Hematopoietic multipotent progenitor cell (in vitro differentiated cells): ENCODE measurements around the gene TWF2. TPM values are rescaled to one million over a fixed set of nuclear protein-coding genes. Genes with fewer than 3 reads are reported as not detected.
"Not testable (repeated sequence)": the region's sequence is repeated elsewhere in the genome, so short reads cannot be mapped to it uniquely, and the experiment has no call there.

Source experiments
- DNase-seq, 3 donors: peaks; one replicate each; pipeline ENCODE4 v3.0.0-alpha.2; 2011 to 2015; ENCODE audit warnings: low read depth in 2 of 3, low spot score in 2 of 3
- total RNA-seq: library from RNA; depleted of rRNA; stranded (reverse); fragments of >200 nt; gene quantifications from one replicate; pipeline ENCODE4 v1.2.3, GENCODE V29; 2012

The TWF2 gene
- 157 TPM for total RNA-seq

- peak; percentile 80 to 86 (median 85) for DNase-seq
Measured at GRCh38 chr3:52238761-52239701, at the start of gene TWF2. TSS of gene TWF2 (minus strand) at chr3:52239158. CDS start at chr3:52239016, 142 bp downstream.

GRCh38 chr3:52288674-52289073 is 49.7 kb upstream of the TWF2 start:
- no peak for DNase-seq

GRCh38 chr3:52286777-52287110 is 47.8 kb upstream of the TWF2 start:
- DNase-seq: no peak

GRCh38 chr3:52284051-52284450 is 45.1 kb upstream of the TWF2 start:
- not testable (repeated sequence) for DNase-seq

GRCh38 chr3:52283306-52283705 is 44.3 kb upstream of the TWF2 start:
- no peak for DNase-seq

DNA sequence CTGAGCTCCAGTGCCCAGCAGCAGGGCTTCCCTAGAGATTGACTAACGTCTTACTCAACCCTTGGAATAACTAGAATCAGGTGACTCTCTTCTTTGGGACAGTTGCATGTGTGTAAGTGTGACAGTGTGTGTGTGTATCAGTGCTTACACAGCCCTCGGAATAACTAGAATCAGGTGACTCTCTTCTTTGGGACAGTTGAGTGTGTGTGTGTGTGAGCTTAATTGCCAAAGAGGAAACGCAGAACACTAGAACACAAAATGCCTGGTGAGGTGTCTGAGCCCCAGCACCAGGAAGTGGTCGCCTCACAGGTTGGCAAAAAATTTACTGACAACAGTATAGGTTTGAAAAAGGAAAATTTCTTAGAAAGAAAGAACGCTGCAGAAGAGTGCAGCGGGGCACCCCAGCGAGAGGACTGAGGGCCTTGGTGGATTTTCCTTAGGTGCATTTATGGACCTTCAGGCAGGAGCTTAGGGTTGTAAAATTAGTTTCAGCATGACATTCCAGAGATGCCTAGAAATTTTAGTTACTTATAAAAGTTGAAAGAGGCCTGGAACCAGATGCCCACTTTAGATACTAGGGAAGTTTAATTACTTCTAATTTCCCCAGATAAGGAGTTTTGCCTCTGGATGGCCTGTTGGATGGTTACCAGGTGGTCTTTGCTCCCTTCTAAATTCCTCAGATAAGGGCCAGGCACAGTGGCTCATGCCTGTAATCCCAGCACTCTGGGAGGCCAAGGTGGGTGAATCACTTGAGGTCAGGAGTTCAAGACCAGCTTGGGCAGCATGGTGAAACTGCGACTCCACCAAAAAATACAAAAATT is 43.2 kb upstream of the TWF2 start:
- peak in 1 of 3 donors; percentile 46 for DNase-seq

GRCh38 chr3:52280050-52280461 is 41.1 kb upstream of the TWF2 start:
- DNase-seq: no peak

- DNase-seq: no peak
Measured at GRCh38 chr3:52279596-52279995, 40.6 kb upstream of the TWF2 start.

DNA sequence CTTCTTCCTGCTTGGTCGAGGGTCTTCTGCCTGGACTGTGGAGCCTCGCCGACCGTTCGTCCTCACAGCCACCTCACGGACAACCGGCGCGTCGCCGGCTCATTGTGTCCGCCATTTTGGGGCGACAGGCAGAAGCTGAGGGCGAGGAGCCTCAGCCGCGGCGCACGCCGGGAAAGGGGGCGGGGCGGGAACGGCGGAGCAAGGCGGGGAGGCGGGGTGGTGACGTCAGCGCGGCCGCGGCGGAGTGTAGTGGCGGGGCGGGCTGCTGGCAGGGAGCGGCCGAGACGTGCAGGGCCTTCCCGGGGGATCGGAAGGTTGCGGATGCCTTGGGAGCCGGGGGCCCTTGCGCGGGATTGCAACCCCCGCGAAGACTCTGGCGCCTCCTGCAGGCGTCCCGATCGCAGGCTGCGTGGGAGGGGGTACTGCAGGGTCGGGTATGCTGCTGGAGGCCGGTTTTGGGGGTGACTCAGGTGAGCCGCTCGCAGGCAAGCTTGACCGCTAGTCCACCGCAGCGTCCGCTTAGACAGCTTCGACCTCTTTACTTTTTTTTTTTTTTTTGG is 39.6 kb upstream of the TWF2 start, which contains the start of gene WDR82:
WDR82 (minus strand) TSS at position 140 of the 560 bp plus-strand sequence. CDS start 288 bp downstream, outside the sequence.
- peak; percentile 91 to 93 (median 93) for DNase-seq

- peak; percentile 47 to 71 (median 67) for DNase-seq
Measured at GRCh38 chr3:52277972-52278509, 39.1 kb upstream of the TWF2 start.

GRCh38 chr3:52277071-52277964 is 38.4 kb upstream of the TWF2 start:
- peak in 1 of 3 donors; percentile 65 for DNase-seq

GRCh38 chr3:52274781-52275180 is 35.8 kb upstream of the TWF2 start:
- not testable (repeated sequence) for DNase-seq

- no peak for DNase-seq
Measured at GRCh38 chr3:52272831-52273230, 33.9 kb upstream of the TWF2 start.

- not testable (repeated sequence) for DNase-seq
Measured at GRCh38 chr3:52272172-52272571, 33.2 kb upstream of the TWF2 start.

- DNase-seq: peak in 1 of 3 donors; percentile 29
Measured at GRCh38 chr3:52270252-52270754, 31.3 kb upstream of the TWF2 start.

GRCh38 chr3:52269776-52270175 is 30.8 kb upstream of the TWF2 start:
- no peak for DNase-seq

- DNase-seq: no peak
Measured at GRCh38 chr3:52268036-52268435, 29.1 kb upstream of the TWF2 start.

DNA sequence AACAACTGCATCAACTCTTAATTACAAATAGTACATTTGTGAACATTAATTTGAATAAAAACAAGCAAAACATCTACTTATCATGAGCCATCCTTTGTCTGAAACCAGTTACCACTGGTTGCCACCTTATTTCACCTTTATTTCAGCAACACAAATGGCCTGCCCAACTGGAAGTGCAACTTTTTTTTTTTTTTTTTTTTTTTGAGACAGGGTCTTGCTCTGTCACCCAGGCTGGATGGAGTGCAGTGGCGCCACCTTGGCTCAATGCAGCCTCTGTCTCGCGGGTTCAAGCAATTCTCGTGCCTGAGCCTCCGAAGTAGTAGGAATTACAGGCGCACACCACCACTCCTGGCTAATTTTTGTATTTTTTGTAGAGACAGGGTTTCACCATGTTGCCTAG is 26.4 kb upstream of the TWF2 start:
- DNase-seq: no peak

- no peak for DNase-seq
Measured at GRCh38 chr3:52262447-52262846, 23.5 kb upstream of the TWF2 start.

DNA sequence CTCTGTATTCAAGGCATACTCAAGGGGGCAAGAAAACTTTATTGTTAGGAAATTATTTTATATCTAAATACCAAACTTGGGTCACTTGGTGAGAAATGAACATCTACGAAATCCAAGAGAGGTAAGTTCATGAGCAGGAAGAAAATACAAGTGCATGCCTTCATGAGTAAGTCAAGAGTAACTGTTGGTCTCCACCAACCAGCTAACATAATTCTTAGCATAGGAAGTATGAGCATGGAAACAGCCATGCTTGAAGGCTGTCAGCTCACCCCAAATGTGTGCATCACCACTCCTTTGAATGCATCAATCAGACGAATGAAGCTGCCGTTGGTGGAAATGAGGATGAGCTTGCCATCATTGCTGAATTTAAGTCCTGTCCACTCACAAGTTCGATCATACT is 20.5 kb upstream of the TWF2 start:
- DNase-seq: no peak
